22Rv1 (cell line): Measurements from ENCODE around the gene PARD3.

ENCODE experiments used
- ZFX ChIP-seq: fragments of 450-650 bp; IDR thresholded peaks from 2 replicates; pipeline ENCODE4 v1.6.1; 2017; ENCODE audit warnings: antibody characterized with exemption, borderline replicate concordance
- TF ChIP-seq, protein P1 (sequence below): fragments of 450-650 bp; IDR thresholded peaks from 2 replicates; pipeline ENCODE4 v1.5.1; 2017; ENCODE audit warnings: mild to moderate bottlenecking

DNA sequence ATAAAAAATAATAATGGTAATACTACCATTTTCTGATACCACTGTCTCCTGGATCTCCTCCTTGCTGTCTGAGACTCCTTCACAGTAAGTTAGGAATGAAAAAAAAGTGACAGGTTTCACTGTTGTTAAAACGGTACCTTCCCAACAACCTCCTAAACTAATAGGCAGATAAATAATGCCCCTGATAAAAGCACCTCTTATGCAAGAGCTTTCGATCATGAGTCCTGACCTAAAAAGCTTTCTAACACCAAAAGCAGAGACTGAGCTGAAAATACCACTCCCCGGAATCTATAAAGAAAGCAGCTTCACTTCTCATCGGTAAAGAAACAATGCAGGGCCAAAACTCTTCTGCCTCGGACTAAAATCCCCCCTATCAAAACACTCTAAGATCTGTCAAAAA, 14.5 kb downstream of the PARD3 start:
- TF ChIP-seq, protein P1, sequence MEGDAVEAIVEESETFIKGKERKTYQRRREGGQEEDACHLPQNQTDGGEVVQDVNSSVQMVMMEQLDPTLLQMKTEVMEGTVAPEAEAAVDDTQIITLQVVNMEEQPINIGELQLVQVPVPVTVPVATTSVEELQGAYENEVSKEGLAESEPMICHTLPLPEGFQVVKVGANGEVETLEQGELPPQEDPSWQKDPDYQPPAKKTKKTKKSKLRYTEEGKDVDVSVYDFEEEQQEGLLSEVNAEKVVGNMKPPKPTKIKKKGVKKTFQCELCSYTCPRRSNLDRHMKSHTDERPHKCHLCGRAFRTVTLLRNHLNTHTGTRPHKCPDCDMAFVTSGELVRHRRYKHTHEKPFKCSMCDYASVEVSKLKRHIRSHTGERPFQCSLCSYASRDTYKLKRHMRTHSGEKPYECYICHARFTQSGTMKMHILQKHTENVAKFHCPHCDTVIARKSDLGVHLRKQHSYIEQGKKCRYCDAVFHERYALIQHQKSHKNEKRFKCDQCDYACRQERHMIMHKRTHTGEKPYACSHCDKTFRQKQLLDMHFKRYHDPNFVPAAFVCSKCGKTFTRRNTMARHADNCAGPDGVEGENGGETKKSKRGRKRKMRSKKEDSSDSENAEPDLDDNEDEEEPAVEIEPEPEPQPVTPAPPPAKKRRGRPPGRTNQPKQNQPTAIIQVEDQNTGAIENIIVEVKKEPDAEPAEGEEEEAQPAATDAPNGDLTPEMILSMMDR = no peak
- no peak for TF ChIP-seq ZFX
